Stimulated activated CD8-positive, alpha-beta memory T cell treated with anti-CD3 and anti-CD28 coated beads, Interleukin-4, amount 100 ng/mL, for 4 hours (primary cell): ENCODE measurements around the gene TIA1.
"Not testable (repeated sequence)": the region's sequence is repeated elsewhere in the genome, so short reads cannot be mapped to it uniquely, and the experiment has no call there.

Source experiments
- DNase-seq, 2 donors: peaks; one replicate each; pipeline ENCODE4 v3.0.0-alpha.2; 2020; ENCODE audit warnings: low read depth in 2 of 2, low spot score in 1 of 2

Gene TIA1, protein sequence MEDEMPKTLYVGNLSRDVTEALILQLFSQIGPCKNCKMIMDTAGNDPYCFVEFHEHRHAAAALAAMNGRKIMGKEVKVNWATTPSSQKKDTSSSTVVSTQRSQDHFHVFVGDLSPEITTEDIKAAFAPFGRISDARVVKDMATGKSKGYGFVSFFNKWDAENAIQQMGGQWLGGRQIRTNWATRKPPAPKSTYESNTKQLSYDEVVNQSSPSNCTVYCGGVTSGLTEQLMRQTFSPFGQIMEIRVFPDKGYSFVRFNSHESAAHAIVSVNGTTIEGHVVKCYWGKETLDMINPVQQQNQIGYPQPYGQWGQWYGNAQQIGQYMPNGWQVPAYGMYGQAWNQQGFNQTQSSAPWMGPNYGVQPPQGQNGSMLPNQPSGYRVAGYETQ

DNA sequence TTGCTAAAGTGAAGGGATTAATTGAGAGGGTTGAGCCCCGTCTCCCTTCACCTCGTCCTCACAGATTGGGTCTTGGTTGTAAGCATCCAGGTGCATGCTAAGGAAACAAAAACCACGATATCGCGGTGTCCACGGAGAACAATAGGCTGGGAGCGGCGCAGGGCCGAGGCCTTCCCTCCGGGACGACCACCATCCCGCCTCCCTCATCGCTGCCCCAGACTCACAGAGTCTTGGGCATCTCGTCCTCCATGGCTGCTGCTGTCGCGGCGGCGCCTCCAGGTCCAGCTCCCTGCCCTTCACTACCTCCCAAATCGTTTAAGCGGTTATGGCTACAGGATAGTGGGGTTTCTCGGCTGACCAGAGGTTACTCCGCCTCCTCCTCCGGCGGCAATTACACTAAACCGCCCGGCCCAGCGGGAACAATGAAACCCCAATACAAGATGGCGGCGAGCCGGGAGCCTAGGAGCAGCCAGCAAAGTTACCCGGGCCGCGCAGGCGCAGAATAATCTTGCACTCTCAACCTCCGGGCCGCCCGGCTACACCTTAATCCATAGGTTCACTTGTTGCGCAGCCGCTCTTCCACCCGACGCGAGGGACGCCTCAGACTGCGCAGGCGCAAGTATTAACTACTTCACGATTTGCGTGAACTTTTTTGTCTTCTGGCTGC, at the start of gene TIA1:
TIA1 (minus strand) TSS at position 448 of the 667 bp plus-strand sequence; CDS start at position 250, 198 bp downstream.
- peak; percentile 96 to 97 for DNase-seq

DNA sequence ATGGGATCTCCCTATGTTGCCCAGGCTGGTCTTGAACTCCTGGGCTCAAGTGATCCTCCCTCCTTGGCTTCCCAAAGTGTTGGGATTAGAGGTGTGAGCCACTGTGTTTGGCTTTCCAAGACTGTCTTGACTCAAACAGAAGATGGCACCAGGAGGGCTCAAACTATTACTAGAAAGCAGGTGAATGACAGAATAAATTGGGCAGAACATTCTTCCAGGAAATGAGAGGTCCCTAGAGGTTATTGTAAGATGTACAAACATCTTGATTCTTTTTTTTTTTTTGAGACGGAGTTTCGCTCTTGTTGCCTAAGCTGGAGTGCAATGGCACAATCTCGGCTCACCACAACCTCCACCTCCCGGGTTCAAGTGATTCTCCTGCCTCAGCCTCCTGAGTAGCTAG, 49.4 kb upstream of the TIA1 start:
- not testable (repeated sequence) for DNase-seq

DNA sequence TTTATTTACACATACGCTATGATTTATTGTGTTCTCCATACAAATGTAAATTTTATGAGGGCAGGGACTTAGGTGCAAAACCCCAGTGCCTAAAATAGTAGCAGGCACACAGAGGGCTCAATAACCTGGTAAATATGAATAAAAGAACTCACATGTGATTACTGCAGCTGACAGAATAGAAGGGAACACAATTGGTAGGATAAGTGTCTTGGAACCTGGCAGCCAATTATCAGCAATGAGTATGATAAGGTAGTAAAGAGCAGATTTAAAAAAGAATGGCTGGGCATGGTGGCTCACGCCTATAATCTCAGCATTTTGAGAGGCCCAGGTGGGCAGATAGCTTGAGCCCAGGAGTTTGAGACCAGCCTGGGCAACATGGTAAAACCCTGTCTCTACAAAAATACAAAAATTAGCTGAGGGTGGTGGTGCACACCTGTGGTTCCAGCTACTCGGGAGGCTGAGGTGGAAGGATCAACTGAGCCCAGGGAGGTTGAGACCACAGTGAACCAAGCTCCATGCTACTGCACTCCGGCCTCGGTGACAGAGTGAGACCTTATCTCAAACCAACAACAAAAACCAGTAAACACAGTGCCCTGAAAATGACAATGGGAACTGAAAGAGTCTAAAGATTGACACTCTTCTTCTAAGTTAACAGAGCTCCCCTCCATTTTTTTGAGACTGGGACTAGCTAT, 35.2 kb upstream of the TIA1 start:
- no peak for DNase-seq

DNA sequence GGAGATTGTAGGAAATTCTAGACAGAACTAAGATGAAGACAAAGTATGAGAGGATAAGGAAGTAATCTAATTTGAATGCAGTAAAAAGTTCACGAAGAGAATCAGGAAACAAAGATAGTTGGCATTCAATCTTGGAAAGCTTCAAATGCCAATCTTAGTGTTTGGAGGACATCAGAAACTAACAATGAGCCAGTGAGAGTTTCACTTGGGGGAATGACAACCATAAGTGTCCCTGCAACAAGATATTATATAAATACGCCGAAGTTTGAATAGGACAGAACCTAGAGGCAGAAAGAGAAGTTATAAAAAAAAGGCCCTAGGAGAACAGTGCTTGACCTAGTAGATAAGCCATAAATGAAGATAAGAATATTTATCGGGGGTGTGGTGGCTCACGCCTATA, 34.0 kb upstream of the TIA1 start:
- no peak for DNase-seq

DNA sequence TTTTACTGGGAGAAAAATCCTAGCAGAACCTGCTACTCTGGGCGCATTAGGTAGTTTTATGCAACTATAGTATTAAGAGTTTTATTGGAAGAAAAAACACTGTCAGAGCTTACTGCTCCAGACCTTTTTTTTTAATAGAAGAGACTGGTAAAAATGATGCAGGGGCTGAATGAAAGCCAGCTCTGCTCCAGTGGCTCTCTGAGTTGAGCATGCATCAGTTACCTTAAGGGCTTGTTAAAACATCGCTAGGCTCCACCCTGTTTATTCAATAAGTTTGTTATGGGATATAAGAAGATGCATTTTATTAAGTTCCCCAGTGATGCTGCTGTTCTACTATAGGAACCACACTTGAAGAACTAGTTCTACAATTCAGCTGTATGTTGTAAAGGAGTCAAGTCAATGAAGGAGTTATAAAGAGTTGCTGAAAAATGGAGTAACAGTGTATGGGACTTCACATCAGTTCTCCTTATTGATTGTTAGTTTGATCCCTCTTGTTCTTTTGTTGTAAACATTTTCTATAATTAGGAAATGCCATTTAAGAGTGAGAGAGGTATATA, 31.9 kb upstream of the TIA1 start:
- no peak for DNase-seq

DNA sequence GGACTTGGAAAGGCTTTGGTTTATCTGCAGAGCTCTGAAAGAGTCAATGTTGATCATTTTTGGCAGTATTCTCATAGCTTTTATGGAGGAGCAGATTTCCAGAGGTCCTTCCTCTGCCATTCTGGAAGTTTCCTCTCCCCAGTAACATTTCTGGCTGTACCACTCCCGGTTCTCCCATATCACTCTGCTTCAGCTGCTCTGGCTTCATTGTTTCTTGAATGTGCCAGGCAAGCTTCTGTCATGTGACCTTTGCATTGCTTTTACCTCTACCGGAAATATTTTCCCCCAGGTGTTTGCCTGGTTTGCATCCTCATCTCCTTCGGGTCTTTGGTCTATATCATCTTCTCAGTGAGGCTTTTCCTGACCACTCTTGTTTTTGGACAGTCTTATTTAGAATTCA, 21.9 kb upstream of the TIA1 start:
- no peak for DNase-seq

DNA sequence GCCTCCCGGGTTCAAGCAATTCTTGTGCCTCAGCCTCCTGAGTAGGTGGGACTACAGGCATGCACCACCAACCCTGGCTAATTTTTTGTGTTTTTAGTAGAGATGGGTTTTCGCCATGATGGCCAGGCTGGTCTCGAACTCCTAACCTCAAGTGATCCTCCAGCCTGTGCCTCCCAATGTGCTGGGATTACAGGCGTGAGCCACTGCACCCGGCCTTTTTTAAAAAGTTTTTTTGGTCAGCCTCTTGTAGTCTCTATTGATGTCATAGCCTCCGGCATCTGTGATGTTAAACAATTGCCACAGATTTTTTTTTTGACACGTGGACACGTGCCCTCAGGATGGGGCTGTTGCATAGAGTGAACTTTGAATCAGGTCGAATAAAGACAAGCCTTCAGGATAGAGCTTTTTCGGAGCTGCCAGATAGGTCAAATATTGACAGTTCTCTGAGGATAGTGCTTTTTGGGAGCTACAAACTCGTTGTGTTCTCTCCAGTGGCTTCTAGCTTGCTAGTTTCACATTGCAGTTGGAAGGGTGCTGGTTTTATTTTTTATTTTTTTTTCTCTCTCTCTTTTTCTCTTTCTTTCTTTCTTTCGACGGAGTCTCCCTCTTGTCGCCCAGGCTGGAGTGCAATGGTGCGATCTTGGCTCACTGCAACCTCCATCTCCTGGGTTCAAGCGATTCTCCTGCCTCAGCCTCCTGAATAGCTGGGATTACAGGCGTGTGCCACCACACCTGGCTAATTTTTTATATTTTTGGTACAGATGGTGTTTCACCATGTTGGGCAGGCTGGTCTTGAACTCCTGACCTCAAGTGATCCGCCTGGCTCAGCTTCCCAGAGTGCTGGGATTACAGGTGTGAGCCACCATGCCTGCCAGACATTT, 21.2 kb upstream of the TIA1 start:
- not testable (repeated sequence) for DNase-seq

DNA sequence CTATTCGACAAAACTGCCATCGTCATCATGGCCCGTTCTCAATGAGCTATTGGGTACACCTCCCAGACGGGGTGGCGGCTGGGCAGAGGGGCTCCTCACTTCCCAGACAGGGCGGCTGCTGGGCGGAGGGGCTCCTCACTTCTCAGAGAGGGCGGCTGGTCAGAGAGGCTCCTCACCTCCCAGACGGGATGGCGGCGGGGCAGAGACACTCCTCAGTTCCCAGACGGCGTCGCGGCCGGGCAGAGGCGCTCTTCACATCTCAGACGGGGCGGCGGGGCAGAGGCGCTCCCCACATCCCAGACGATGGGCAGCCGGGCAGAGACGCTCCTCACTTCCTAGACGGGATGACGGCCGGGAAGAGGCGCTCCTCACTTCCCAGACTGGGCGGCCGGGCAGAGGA, 18.5 kb upstream of the TIA1 start:
- not testable (repeated sequence) for DNase-seq

DNA sequence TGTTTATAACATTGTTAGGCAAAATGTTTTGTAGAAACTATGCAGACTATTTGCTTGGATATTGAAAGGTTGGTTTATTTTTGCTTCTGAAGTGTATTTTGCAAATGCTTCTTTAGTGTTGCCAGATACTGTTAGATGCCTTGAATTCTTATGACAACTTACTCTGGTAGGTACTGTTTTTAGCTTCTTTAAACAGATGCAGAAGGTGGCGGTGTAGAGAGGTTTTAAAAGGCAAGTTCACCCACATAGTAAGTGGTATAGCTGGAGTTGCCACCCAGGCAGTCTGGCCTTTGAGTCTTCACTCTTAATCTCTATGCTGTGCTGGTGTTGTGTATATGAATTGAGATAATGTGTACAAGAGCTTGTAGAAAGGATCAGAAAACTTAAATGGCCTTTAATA, 13.1 kb upstream of the TIA1 start:
- DNase-seq = no peak

DNA sequence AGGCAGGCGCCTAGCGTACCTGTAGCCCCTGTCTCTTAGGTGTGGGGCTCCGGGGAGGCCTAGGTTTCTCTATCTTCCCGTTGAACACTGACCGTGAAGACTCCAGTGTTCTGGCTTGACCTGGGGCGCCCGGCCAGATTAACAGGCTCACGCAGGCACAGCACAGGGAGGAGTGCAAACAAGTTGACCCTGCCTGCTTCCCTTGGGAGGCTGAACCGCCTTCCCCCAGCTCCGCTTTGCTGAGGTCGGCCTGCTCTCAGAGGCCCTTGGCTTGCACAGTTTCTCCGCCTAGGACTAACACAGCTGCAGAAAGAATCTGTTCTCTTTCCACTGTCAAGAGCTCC, 10.1 kb upstream of the TIA1 start:
- no peak for DNase-seq

DNA sequence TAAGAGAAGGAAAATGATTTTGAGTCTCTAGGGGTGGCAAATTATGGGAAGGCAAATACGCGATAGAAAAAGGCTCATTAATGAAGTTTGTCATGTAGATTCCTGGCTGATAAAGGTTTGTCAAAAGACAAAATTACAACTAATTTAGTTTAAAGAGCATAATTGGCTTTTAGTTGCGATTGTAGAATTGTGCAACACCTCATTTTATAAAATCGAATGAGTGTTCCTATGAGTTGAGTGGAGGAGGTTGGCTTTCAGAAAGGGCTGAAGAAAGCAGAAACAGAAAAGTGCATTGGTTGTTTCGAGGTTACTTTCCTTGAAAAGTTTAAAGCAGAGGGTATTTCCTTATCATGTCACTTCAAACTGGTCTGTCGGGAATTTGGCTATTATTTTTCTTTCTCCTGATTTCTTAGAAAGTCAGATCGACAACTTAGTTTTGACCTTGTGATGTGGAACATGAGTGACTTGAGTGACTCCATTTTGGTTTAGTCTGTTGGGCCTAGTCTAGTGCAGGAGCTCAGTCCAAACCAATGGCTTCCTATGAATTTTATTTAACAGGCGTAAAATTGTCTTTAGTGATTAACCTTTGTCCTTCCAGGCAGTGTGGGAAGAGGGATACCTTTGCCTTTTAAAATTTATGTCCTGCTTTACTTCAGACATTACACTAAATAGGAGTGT, 7.3 kb upstream of the TIA1 start:
- no peak for DNase-seq

DNA sequence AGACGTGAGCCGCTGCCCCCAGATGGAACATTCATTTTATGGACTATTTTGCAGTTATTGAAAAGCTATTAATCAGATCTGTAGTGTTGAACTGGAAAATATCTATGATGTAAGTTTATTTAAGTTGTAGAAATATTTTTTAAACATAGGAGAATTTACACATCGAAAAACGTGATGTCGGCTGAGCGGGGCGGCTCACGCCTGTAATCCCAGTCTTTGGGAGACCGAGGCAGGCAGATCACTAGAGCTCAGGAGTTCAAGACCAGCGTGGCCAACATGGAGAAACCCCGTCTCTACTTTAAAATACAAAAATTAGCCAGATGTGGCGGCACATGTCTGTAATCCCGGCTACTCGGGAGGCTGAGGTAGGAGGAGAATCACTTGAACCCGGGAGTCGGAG, 2.0 kb upstream of the TIA1 start:
- no peak for DNase-seq

DNA sequence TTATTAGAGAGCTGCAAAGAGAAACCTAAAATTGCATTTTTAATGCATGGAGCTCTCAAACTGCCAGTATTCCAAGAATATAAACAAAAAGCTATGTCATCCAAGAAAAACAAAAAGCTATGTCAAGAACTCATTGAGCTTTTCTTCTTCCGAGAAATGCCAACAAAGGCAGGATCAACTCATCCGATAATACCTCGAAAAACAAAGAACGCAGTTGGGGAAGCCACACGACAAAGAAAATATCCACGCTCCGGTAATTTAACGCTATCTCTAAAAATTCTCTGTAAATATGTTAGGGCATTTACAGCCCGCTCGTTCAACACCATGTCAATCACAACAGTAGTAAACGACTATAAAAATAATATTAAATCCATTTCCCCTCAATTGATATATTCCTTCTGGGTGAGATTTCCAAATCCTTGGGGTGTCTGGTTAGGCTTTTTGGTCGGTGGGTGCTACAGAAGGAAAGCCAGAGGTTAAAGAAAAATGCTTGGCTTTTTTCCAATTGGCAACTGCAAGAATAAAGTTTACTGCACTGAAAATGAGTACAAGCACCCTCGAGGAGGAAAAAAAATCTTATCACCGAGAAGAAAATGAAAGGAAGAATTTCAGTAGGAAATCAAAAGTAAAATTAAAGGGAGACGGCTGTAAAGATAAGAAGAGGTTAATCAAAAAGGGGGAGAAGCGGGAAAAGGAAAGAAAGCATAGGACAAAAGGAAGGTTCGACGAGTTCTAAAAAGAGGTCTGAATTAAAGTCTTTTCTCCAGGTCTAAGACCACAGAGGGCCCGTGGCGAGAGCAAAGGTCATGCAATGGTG, 856 bp downstream of the TIA1 start:
- no peak for DNase-seq

DNA sequence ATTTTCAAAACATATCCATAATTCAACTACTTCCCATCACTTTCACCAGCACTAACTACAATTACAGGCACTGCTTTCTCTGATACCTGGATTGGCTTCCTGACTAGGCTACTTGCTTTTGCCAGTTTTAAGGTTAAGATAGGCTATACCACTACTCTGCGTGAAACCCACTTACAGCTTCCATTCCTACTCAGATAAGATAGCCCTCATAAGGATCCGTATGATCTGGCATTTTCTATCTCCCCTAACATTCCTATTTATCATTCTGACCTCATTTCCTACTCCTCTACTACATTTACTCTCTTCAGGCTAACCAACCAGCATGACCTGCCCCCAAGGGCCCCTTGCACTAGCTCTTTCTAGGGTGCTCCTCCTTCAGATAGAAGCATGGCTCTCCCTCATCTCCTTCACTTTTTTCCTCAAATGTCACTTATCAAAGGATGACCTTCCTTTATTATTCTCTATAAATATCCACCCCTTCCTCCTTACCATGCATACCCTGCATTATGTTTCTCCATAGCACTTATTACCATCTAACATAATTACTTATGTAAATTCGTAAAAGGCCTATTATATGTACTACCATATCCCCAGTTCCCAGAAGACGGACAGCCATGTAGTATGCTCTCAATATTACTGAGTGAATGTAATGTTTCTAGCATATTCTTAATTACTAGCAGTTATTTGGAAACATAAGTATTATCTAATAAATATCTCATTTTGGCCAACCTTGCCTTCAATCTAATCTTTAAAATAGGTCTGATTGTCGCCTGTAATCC, 4.4 kb downstream of the TIA1 start:
- no peak for DNase-seq

DNA sequence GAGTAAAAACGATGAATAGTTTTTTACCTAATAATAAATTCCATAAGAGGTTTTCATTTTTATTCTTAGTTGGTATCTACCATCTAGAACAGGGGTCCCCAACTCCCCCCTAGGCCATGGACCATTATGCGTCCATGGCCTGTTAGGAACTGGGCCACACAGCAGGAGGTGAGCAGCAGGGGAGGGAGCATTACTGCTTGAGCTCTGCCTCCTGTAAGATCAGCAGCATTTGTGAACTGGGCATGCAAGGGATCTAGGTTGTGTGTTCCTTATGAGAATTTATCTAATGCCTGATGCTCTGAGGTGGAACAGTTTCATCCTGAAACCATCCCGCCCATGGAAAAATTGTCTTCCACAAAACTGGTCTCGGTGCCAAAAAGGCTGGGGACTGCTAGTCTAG, 5.9 kb downstream of the TIA1 start:
- DNase-seq = no peak

DNA sequence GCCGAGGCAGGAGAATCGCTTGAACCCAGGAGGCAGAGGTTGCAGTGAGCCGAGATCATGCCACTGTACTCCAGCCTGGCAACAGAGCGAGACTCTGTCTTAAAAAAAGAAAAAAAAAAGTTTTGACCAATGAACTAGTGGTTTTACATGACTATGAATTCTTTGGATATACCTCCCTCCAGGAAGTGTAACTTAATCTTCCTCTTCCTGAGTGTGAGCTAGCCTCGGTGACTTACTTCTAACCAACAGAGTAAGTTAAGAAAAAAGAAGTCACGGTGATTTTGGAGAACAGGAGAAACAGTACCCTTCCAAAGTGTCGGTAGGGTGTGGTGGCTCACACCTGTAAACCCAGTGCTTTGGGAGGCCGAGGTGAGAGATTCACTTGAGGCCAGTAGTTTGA, 7.1 kb downstream of the TIA1 start:
- DNase-seq = no peak

DNA sequence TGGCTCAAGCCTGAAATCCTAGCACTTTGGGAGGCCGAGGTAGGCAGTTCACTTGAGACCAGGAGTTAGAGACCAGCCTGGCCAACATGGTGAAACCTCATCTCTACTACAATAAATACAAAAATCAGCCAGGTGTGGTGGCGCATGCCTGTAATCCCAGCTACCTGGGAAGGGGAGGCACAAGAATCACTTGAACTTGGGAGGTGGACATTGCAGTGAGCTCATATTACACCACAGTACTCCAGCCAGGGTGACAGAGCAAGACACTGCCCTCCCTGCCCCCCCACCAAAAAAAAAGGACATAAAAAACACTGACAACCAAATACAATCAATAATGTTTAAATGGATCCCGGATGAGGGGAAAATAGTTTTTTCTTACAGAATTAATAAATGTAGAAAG, 7.8 kb downstream of the TIA1 start:
- no peak for DNase-seq

DNA sequence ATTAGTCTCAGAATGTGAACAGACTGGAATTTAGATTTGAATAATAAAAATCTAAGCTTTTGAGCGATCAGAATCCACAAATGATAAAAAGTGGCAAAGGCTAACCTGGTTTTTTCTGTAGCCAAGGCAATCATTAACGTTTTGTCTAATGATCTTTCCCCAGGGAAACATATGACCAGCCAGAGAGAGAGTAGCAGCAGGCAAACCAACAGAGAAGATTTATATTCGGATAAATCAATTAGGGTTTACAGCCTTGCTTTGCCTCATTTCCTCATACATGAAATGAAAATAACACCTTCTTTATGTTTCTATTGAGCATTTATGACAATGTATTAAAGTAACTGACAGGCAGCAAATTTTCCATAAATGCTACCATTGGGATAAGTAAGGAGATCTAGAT, 14.5 kb downstream of the TIA1 start:
- no peak for DNase-seq

DNA sequence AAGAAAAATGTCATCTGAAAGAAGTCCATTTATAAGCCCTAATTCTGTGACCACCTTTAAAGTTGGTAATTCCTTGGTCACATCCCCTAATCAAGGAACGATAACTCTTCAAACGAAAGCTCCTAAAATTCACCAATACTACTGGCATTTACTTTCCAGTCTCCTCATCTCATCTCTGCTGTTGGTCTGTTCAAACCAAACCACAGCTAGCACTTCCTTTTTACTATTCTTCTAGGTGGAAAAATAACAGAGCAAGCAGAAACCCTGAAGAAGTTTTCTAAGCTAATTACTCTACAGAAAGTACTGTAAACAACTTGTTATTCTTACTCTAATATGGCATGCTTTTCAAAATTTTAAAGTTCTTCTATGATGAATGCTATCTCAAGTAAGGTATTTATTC, 21.6 kb downstream of the TIA1 start:
- DNase-seq = no peak
